ENCODE results near the gene SHB.

- TF ChIP-seq CTCF (tag by site-specific recombination; IDR thresholded peaks at IDR 0.05) (no peak), YY1 (tag by site-specific recombination; IDR thresholded peaks at IDR 0.05) (no peak), KLF16 (tag by site-specific recombination; IDR thresholded peaks at IDR 0.05) (no peak), TCF7L2 (IDR thresholded peaks at IDR 0.05; ENCODE audit: borderline replicate concordance, low read depth, low read length) (no peak), ZNF121 (tag by site-specific recombination; IDR thresholded peaks at IDR 0.05) (no peak), ZNF324 (tag by site-specific recombination; IDR thresholded peaks at IDR 0.05) (no peak), ELK4 (IDR thresholded peaks at IDR 0.05; ENCODE audit: borderline replicate concordance, low read depth, low read length) (no peak), ZBTB8A (tag by site-specific recombination; IDR thresholded peaks at IDR 0.05) (no peak), ZNF174 (tag by site-specific recombination; IDR thresholded peaks at IDR 0.05) (no peak), SETDB1 (IDR thresholded peaks at IDR 0.05; ENCODE audit: insufficient read length, low read length) (no peak)
- TF ChIP-seq, protein P1, sequence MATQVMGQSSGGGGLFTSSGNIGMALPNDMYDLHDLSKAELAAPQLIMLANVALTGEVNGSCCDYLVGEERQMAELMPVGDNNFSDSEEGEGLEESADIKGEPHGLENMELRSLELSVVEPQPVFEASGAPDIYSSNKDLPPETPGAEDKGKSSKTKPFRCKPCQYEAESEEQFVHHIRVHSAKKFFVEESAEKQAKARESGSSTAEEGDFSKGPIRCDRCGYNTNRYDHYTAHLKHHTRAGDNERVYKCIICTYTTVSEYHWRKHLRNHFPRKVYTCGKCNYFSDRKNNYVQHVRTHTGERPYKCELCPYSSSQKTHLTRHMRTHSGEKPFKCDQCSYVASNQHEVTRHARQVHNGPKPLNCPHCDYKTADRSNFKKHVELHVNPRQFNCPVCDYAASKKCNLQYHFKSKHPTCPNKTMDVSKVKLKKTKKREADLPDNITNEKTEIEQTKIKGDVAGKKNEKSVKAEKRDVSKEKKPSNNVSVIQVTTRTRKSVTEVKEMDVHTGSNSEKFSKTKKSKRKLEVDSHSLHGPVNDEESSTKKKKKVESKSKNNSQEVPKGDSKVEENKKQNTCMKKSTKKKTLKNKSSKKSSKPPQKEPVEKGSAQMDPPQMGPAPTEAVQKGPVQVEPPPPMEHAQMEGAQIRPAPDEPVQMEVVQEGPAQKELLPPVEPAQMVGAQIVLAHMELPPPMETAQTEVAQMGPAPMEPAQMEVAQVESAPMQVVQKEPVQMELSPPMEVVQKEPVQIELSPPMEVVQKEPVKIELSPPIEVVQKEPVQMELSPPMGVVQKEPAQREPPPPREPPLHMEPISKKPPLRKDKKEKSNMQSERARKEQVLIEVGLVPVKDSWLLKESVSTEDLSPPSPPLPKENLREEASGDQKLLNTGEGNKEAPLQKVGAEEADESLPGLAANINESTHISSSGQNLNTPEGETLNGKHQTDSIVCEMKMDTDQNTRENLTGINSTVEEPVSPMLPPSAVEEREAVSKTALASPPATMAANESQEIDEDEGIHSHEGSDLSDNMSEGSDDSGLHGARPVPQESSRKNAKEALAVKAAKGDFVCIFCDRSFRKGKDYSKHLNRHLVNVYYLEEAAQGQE (tag by site-specific recombination; IDR thresholded peaks at IDR 0.05) = no peak
These were observed 93.4 kb downstream of the SHB start for GRCh38 chr9:37975639-37976038.
